Brain microvascular endothelial cell (primary cell): ENCODE measurements around the gene NPR3.

ENCODE experiments used
- DNase-seq: peaks from one replicate; pipeline ENCODE4 v3.0.0-alpha.2; 2020
- H3K27ac ChIP-seq: fragments of 250-450 bp; sonication (Bioruptor Pico); 2 replicates; pipeline ENCODE4 v1.5.1; 2020; ENCODE audit warnings: mild to moderate bottlenecking, moderate library complexity
- H3K27me3 ChIP-seq: fragments of 250-450 bp; sonication (Bioruptor Pico); replicated peaks from 2 replicates; pipeline ENCODE4 v1.5.1; 2020; ENCODE audit warnings: mild to moderate bottlenecking
- H3K36me3 ChIP-seq: fragments of 250-450 bp; sonication (Bioruptor Pico); replicated peaks from 2 replicates; pipeline ENCODE4 v1.5.1; 2020; ENCODE audit warnings: mild to moderate bottlenecking
- H3K4me3 ChIP-seq: 2 replicates; pipeline ENCODE4 v1.5.1; 2011; ENCODE audit warnings: low read depth, mild to moderate bottlenecking, control low read depth, low read length, moderate library complexity
- CTCF ChIP-seq: IDR thresholded peaks from 2 replicates; pipeline ENCODE4 v1.5.1; 2011; ENCODE audit warnings: low read depth, mild to moderate bottlenecking, moderate library complexity, low read length, control low read depth, inconsistent platforms; ENCODE audit errors: missing control alignments
- in situ Hi-C: cut with HindIII; loops from 2 replicates; pipeline ENCODE4 v1.10.0; 2017; ENCODE audit warnings: low sequenced_read_pairs, low pct_ligation_motif_present

NPR3 gene

GRCh38 chr5:32678472-32678871 lies 32.6 kb upstream of the NPR3 start:
- no peaks in the 10 kb centered on the region for H3K36me3 ChIP-seq
- TF ChIP-seq CTCF: no peak
- in situ Hi-C loops: no loop called here
- H3K27ac ChIP-seq: no peak overlapping the region
- no peak for DNase-seq
- no peak overlapping the region for H3K4me3 ChIP-seq
- no peaks in the 10 kb centered on the region for H3K27me3 ChIP-seq

- no peak for DNase-seq
- H3K27me3 ChIP-seq: no peaks in the 10 kb centered on the region
- no peak overlapping the region for H3K4me3 ChIP-seq
- no peaks in the 10 kb centered on the region for H3K36me3 ChIP-seq
- no peak overlapping the region for H3K27ac ChIP-seq
- in situ Hi-C loops: no loop called here
- TF ChIP-seq CTCF: no peak
Observed at GRCh38 chr5:32679218-32679617, 31.9 kb upstream of the NPR3 start.

- H3K27ac ChIP-seq: no peak overlapping the region
- in situ Hi-C loops: no loop called here
- DNase-seq: no peak
- TF ChIP-seq CTCF: no peak
- H3K4me3 ChIP-seq: no peak overlapping the region
- no peaks in the 10 kb centered on the region for H3K27me3 ChIP-seq
- no peaks in the 10 kb centered on the region for H3K36me3 ChIP-seq
Observed at GRCh38 chr5:32680183-32680582, 30.9 kb upstream of the NPR3 start.

- no peak for TF ChIP-seq CTCF
- H3K36me3 ChIP-seq: no peaks in the 10 kb centered on the region
- H3K27ac ChIP-seq: no peak overlapping the region
- no peaks in the 10 kb centered on the region for H3K27me3 ChIP-seq
- no peak for DNase-seq
- in situ Hi-C loops: no loop called here
- H3K4me3 ChIP-seq: no peak overlapping the region
Observed at GRCh38 chr5:32683125-32683524, 28.0 kb upstream of the NPR3 start.

GRCh38 chr5:32684260-32684659 lies 26.9 kb upstream of the NPR3 start:
- no peak for TF ChIP-seq CTCF
- no peak overlapping the region for H3K4me3 ChIP-seq
- in situ Hi-C loops: no loop called here
- H3K27me3 ChIP-seq: no peaks in the 10 kb centered on the region
- H3K27ac ChIP-seq: no peak overlapping the region
- no peak for DNase-seq
- no peaks in the 10 kb centered on the region for H3K36me3 ChIP-seq

GRCh38 chr5:32686799-32687498 lies 24.2 kb upstream of the NPR3 start:
- DNase-seq: no peak
- Histone ChIP-seq H3K27ac (no peak overlapping the region), H3K36me3 (no peaks in the 10 kb centered on the region), H3K27me3 (no peaks in the 10 kb centered on the region), H3K4me3 (no peak overlapping the region)
- in situ Hi-C loops: no loop called here
- no peak for TF ChIP-seq CTCF
